B cell (primary cell): ENCODE results near the gene NTN3. TPM values are rescaled to one million over a fixed set of nuclear protein-coding genes. Genes with fewer than 3 reads are reported as not detected.

Source experiments
- ATAC-seq: fragments of 200-7000 bp; cut with Tn5 transposase; one replicate; pipeline ENCODE4 v1.10.0; 2021; ENCODE audit warnings: low read depth, mild to moderate bottlenecking, moderate number of reproducible peaks, moderate library complexity
- CTCF ChIA-PET: fragments of 350-600 bp; sonication (Branson Sonifier 250); formaldehyde crosslinking; loops from one replicate; lab custom pipeline; 2021; ENCODE audit warnings: antibody characterized with exemption, inconsistent platforms; lab: Charles Lee
- POLR2A ChIA-PET: fragments of 350-600 bp; sonication (Branson Sonifier 250); formaldehyde crosslinking; loops from one replicate; lab custom pipeline; 2021; ENCODE audit warnings: antibody characterized with exemption; lab: Charles Lee
- DNase-seq: peaks from one replicate; pipeline ENCODE4 v3.0.0; 2013
- H2AFZ ChIP-seq: 2 replicates; pipeline ENCODE4 v1.6.1; 2012; ENCODE audit warnings: mild to moderate bottlenecking, low read depth, low read length; ENCODE audit not compliant: insufficient read depth, poor library complexity, severe bottlenecking
- H3K27ac ChIP-seq, 2 donors: 1 replicate in 1 of 2; 2 replicates in 1 of 2; pipeline ENCODE4 v1.5.1; 2012 to 2013; ENCODE audit warnings: low read length in 2 of 2, mild to moderate bottlenecking in 2 of 2, moderate library complexity in 1 of 2
- H3K27me3 ChIP-seq, 4 experiments: fragments of 200-600 bp in 1 of 4; sonication (generic) in 1 of 4; replicated peaks in 1 of 4; 1 replicate in 2 of 4; 2 replicates in 2 of 4; pipeline versions ENCODE4 v1.6.1 to v1.7.0; 2013 to 2016; ENCODE audit warnings: low read length in 3 of 4, mild to moderate bottlenecking in 2 of 4, mixed read lengths in 1 of 4, moderate library complexity in 1 of 4; ENCODE audit not compliant: insufficient read depth in 4 of 4, control insufficient read depth in 3 of 4; ENCODE audit errors: control extremely low read depth in 1 of 4
- H3K36me3 ChIP-seq, 2 experiments: replicated peaks in 1 of 2; 1 replicate in 1 of 2; 2 replicates in 1 of 2; pipeline versions ENCODE4 v1.6.1 to v1.7.1; 2013; ENCODE audit warnings: low read length in 1 of 2; ENCODE audit not compliant: insufficient read depth in 2 of 2, control insufficient read depth in 1 of 2; ENCODE audit errors: control extremely low read depth in 1 of 2, extremely low read depth in 1 of 2
- H3K4me1 ChIP-seq, 2 donors: fragments of 200-600 bp in 1 of 2; sonication (generic) in 1 of 2; 1 replicate in 1 of 2; 2 replicates in 1 of 2; pipeline versions ENCODE4 v1.5.1 to v1.6.1; 2013 to 2017; ENCODE audit warnings: low read length in 2 of 2; ENCODE audit not compliant: control insufficient read depth in 2 of 2, insufficient read depth in 2 of 2
- H3K4me2 ChIP-seq: replicated peaks from 2 replicates; pipeline ENCODE3; 2012; ENCODE audit warnings: mild to moderate bottlenecking, low read depth, low read length; ENCODE audit not compliant: poor library complexity, severe bottlenecking
- H3K4me3 ChIP-seq, 5 experiments: fragments of 200-600 bp in 1 of 5; sonication (generic) in 1 of 5; 1 replicate in 3 of 5; 2 replicates in 2 of 5; pipeline versions ENCODE4 v1.5.1 to v1.7.0; 2011 to 2016; ENCODE audit warnings: low read length in 4 of 5, mild to moderate bottlenecking in 4 of 5, low read depth in 2 of 5, control low read depth in 1 of 5, moderate library complexity in 1 of 5; ENCODE audit not compliant: insufficient read depth in 1 of 5; ENCODE audit errors: control extremely low read depth in 1 of 5, extremely low read depth in 1 of 5
- H3K79me2 ChIP-seq: fragments of 200-600 bp; sonication (generic); one replicate; pipeline ENCODE4 v1.6.0; 2016; ENCODE audit warnings: low read length; ENCODE audit not compliant: control insufficient read depth, insufficient read depth
- H3K9ac ChIP-seq: fragments of 200-600 bp; sonication (generic); 2 replicates; pipeline ENCODE4 v1.6.1; 2017; ENCODE audit warnings: mild to moderate bottlenecking, low read length, moderate library complexity
- H3K9me3 ChIP-seq, 3 donors: one replicate each; pipeline versions ENCODE4 v1.6.1 to v1.7.1; 2013; ENCODE audit warnings: low read length in 2 of 3; ENCODE audit not compliant: control insufficient read depth in 2 of 3, insufficient read depth in 1 of 3; ENCODE audit errors: control extremely low read depth in 1 of 3
- H4K20me1 ChIP-seq: 2 replicates; pipeline ENCODE4 v1.6.0; 2012; ENCODE audit warnings: mild to moderate bottlenecking, low read length; ENCODE audit not compliant: insufficient read depth, control insufficient read depth, poor library complexity, severe bottlenecking
- H3K27ac Mint-ChIP-seq: one replicate; pipeline ENCODE4 v1.8.0; 2021; ENCODE audit warnings: mixed read lengths
- H3K27me3 Mint-ChIP-seq: one replicate; pipeline ENCODE4 v1.8.0; 2021; ENCODE audit warnings: mixed read lengths
- H3K4me1 Mint-ChIP-seq: one replicate; pipeline ENCODE4 v1.8.0; 2021; ENCODE audit warnings: mixed read lengths
- H3K4me3 Mint-ChIP-seq: one replicate; pipeline ENCODE4 v1.8.0; 2021; ENCODE audit warnings: mixed read lengths
- H3K9me3 Mint-ChIP-seq: one replicate; pipeline ENCODE4 v1.8.0; 2022; ENCODE audit warnings: mixed read lengths; ENCODE audit not compliant: insufficient read depth
- CTCF ChIP-seq: fragments of 200-600 bp; IDR thresholded peaks from one replicate; pipeline ENCODE4 v1.8.0; 2022; ENCODE audit warnings: antibody characterized with exemption, mild to moderate bottlenecking
- EZH2 ChIP-seq: IDR thresholded peaks from 2 replicates; pipeline ENCODE4 v1.6.1; 2012; ENCODE audit warnings: borderline replicate concordance, low read depth, mild to moderate bottlenecking, moderate library complexity, low read length; ENCODE audit not compliant: insufficient read depth, poor library complexity, severe bottlenecking
- WGBS: methylation state at CpG from one replicate; pipeline ENCODE4 v1.1.5; 2013; ENCODE audit warnings: missing lambda C conversion rate; ENCODE audit not compliant: insufficient coverage; 5-methylcytosine and 5-hydroxymethylcytosine counted together
- intact Hi-C: fragments of 100-400 bp; cut with micrococcal nuclease; formaldehyde crosslinking; loops from one replicate; pipeline ENCODE4 v1.10.0; 2022
- polyA plus RNA-seq: library from polyadenylated mRNA; depleted of rRNA; stranded (reverse); fragments of >200 nt; gene quantifications from 2 replicates; pipeline ENCODE4 v1.2.3, GENCODE V29; 2012
- total RNA-seq, 2 donors: library from RNA; stranded (reverse); fragments of 120-200 nt in 1 of 2; gene quantifications; 1 replicate in 1 of 2; 2 replicates in 1 of 2; pipeline versions ENCODE4 v1.2.3 to v1.2.4, GENCODE V29; 2013 to 2022

The NTN3 gene
- total and polyA plus RNA-seq, 2 donors (not counting 1 experiment from before 2014, with no cell fraction given), result not detected

- H3K27me3 Mint-ChIP-seq, result peaks cover 22% of the 10 kb centered on the region
- Histone ChIP-seq H4K20me1 (peaks cover 36% of the 10 kb centered on the region), H3K36me3 (no peaks in the 10 kb centered on the region), H3K4me2 (peak overlapping the region; percentile 76), H3K9ac (no peak overlapping the region), H3K4me3 (no peak overlapping the region), H3K79me2 (peaks cover 5% of the 10 kb centered on the region), H3K4me1 (peaks cover 60 to 68% of the 10 kb centered on the region in 2 donors), H3K9me3 (no peaks in the 10 kb centered on the region), H3K27ac (no peak overlapping the region), H3K27me3 (peaks cover 0 to 53% (median 33%) of the 10 kb centered on the region in 4 experiments), H2AFZ (no peak overlapping the region)
- TF ChIP-seq EZH2 (no peak), CTCF (no peak)
- DNase-seq (peak; percentile 34), ATAC-seq (no peak)
- POLR2A ChIA-PET, result interaction anchor here (0.6 to 1.1 kb wide), 2 partner anchors 45 to 200 kb away, joined by 3 to 4 read pairs; no protein-coding TSS in a partner anchor
- CTCF ChIA-PET, result interaction anchor here (0.6 to 1.5 kb wide), 3 partner anchors 40 to 56 kb away, joined by 3 to 5 read pairs (median 3); no protein-coding TSS in a partner anchor
- WGBS, result 43% methylated on average over 9 of the region's 9 CpGs
- peak overlapping the region; percentile 41 for H3K4me3 Mint-ChIP-seq
- H3K9me3 Mint-ChIP-seq, result no peaks in the 10 kb centered on the region
- intact Hi-C loops, result no loop called here
- no peak overlapping the region for H3K27ac Mint-ChIP-seq
- H3K4me1 Mint-ChIP-seq, result peaks cover 42% of the 10 kb centered on the region
Observed at GRCh38 chr16:2470603-2471015, 488 bp upstream of the NTN3 start.

- H4K20me1 ChIP-seq, result peaks cover 36% of the 10 kb centered on the region
- ChIA-PET POLR2A (no interaction called here), CTCF (interaction anchor here (1.5 kb wide), 2 partner anchors 15 to 41 kb away, joined by 3 to 4 read pairs; no protein-coding TSS in a partner anchor)
- no peak overlapping the region for H3K27ac ChIP-seq
- no peaks in the 10 kb centered on the region for H3K9me3 ChIP-seq
- peaks cover 22% of the 10 kb centered on the region for H3K27me3 Mint-ChIP-seq
- H3K4me1 Mint-ChIP-seq, result peaks cover 50% of the 10 kb centered on the region
- TF ChIP-seq CTCF (no peak), EZH2 (no peak)
- DNase-seq, result peak; percentile 46
- no peak overlapping the region for H3K4me3 Mint-ChIP-seq
- H3K9ac ChIP-seq, result no peak overlapping the region
- H3K36me3 ChIP-seq, result no peaks in the 10 kb centered on the region
- 31% methylated on average over 61 of the region's 61 CpGs for WGBS
- intact Hi-C loops, result no loop called here
- no peak for ATAC-seq
- peaks cover 68 to 74% of the 10 kb centered on the region in 2 donors for H3K4me1 ChIP-seq
- H3K4me3 ChIP-seq, result peak overlapping the region in 1 of 5 experiments; percentile 29
- H3K27ac Mint-ChIP-seq, result no peak overlapping the region
- peaks cover 0 to 53% (median 33%) of the 10 kb centered on the region in 4 experiments for H3K27me3 ChIP-seq
- peak overlapping the region; percentile 76 for H3K4me2 ChIP-seq
- peak overlapping the region; percentile 16 for H2AFZ ChIP-seq
- H3K9me3 Mint-ChIP-seq, result no peaks in the 10 kb centered on the region
- H3K79me2 ChIP-seq, result peaks cover 17% of the 10 kb centered on the region
Observed at GRCh38 chr16:2471653-2472487, 773 bp downstream of the NTN3 start.
